K562 (cell line): ENCODE measurements around the gene MRPL27. TPM values are rescaled to one million over a fixed set of nuclear protein-coding genes. Genes with fewer than 3 reads are reported as not detected.
A peak's percentile ranks its signal among the peaks of the same experiment; 100 is the strongest.

Source experiments
- ATAC-seq: fragments of 200-7000 bp; cut with Tn5 transposase; 3 replicates; pipeline ENCODE4 v1.9.1; 2020; ENCODE audit warnings: moderate library complexity
- BruUV-seq: library from RNA; stranded (reverse); fragments of 400-500 nt; replicated peaks from 2 replicates; lab custom pipeline; 2021; lab: Mats Ljungman, UMichigan
- CTCF ChIA-PET: fragments of 300-600 bp; formaldehyde crosslinking; extraction: SDS; loops from one replicate; lab custom pipeline; 2021; ENCODE audit warnings: low intra/inter-chr PET ratio; lab: Yijun Ruan, JAX
- POLR2A ChIA-PET: fragments of 300-600, 350-650 bp; sonication (Branson Sonifier 250); formaldehyde crosslinking; extraction: SDS; loops from one replicate; lab custom pipeline; 2021; ENCODE audit warnings: antibody characterized with exemption, inconsistent platforms; lab: Yijun Ruan, JAX
- DNase-seq, 4 experiments: peaks; one replicate each; pipeline versions ENCODE4 v3.0.0 to v3.0.0-alpha.2; 2011 to 2018; ENCODE audit warnings: low spot score in 3 of 4, mixed read lengths in 3 of 4; ENCODE audit errors: extremely low read depth in 1 of 4
- FAIRE-seq: peaks from 2 replicates; lab custom pipeline; 2011; peaks lifted over from hg19 to GRCh38; lab: Jason Lieb, UNC
- H2AFZ ChIP-seq: 2 replicates; pipeline ENCODE4 v1.6.0; 2011; ENCODE audit warnings: low read depth, low read length, control low read depth, inconsistent platforms
- H3K27ac ChIP-seq: fragments of 200-600 bp; 3 replicates; pipeline ENCODE4 v1.8.0; 2011; ENCODE audit warnings: low read depth, mild to moderate bottlenecking, control low read depth, inconsistent platforms, low read length, moderate library complexity, mixed read lengths; ENCODE audit errors: extremely low read depth
- H3K27me3 ChIP-seq, 2 experiments: fragments of 300-600 bp in 1 of 2; 2 replicates in 1 of 2; 3 replicates in 1 of 2; pipeline versions ENCODE4 v1.6.0 to v1.8.0; 2011; ENCODE audit warnings: inconsistent platforms in 2 of 2, low read length in 2 of 2, mild to moderate bottlenecking in 1 of 2, mixed read lengths in 1 of 2, moderate library complexity in 1 of 2; ENCODE audit not compliant: control insufficient read depth in 2 of 2, insufficient read depth in 2 of 2
- H3K36me3 ChIP-seq: fragments of 300-600 bp; 3 replicates; pipeline ENCODE4 v1.8.0; 2011; ENCODE audit warnings: mild to moderate bottlenecking, low read length, inconsistent platforms; ENCODE audit not compliant: control insufficient read depth, insufficient read depth
- H3K4me1 ChIP-seq, 2 experiments: fragments of 200-600 bp in 1 of 2; replicated peaks in 1 of 2; 2 replicates in 1 of 2; 3 replicates in 1 of 2; pipeline versions ENCODE4 v1.5.1 to v1.8.0; 2011; ENCODE audit warnings: inconsistent platforms in 2 of 2, low read length in 2 of 2, mild to moderate bottlenecking in 1 of 2, mixed read lengths in 1 of 2, moderate library complexity in 1 of 2; ENCODE audit not compliant: control insufficient read depth in 2 of 2, insufficient read depth in 2 of 2
- H3K4me2 ChIP-seq: 2 replicates; pipeline ENCODE4 v1.6.1; 2011; ENCODE audit warnings: low read length, control low read depth, inconsistent platforms, mixed read lengths; ENCODE audit not compliant: insufficient read depth
- H3K4me3 ChIP-seq: fragments of 200-600 bp; sonication (generic), shearing (Covaris generic); 2 replicates; pipeline ENCODE4 v1.5.1; 2016; ENCODE audit warnings: control low read depth, inconsistent platforms
- H3K79me2 ChIP-seq: fragments of 200-600 bp; 3 replicates; pipeline ENCODE4 v1.8.0; 2011; ENCODE audit warnings: low read length, inconsistent platforms; ENCODE audit not compliant: control insufficient read depth, insufficient read depth
- H3K9ac ChIP-seq, 2 experiments: 2 replicates each; pipeline versions ENCODE4 v1.6.0 to v1.6.1; 2011; ENCODE audit warnings: low read depth in 2 of 2, low read length in 2 of 2, control low read depth in 1 of 2, inconsistent platforms in 1 of 2, mild to moderate bottlenecking in 1 of 2, mixed read lengths in 1 of 2; ENCODE audit not compliant: insufficient read depth in 1 of 2
- H3K9me1 ChIP-seq: one replicate; pipeline ENCODE4 v1.6.0; 2011; ENCODE audit warnings: inconsistent platforms, mild to moderate bottlenecking, low read length, moderate library complexity; ENCODE audit not compliant: control insufficient read depth, insufficient read depth
- H3K9me3 ChIP-seq: replicated peaks from 2 replicates; pipeline ENCODE4 v1.5.1; 2011; ENCODE audit warnings: low read depth, low read length, inconsistent platforms; ENCODE audit not compliant: control insufficient read depth, insufficient read depth
- H4K20me1 ChIP-seq: replicated peaks from 2 replicates; pipeline ENCODE4 v1.6.1; 2011; ENCODE audit warnings: low read length, inconsistent platforms, mixed read lengths; ENCODE audit not compliant: control insufficient read depth, insufficient read depth
- GATAD2A ChIP-seq: fragments of 450-650 bp; IDR thresholded peaks from 2 replicates; pipeline ENCODE4 v1.6.1; 2017
- GTF2F1 ChIP-seq: IDR thresholded peaks from 2 replicates; pipeline ENCODE4 v1.6.1; 2011; ENCODE audit warnings: low read depth, low read length, improper control_type of control experiment
- POLR2H ChIP-seq: IDR thresholded peaks from 2 replicates; pipeline ENCODE4 v1.6.1; 2016; ENCODE audit warnings: missing genetic modification characterization, low read depth, mild to moderate bottlenecking, control low read depth, missing compliant biosample characterization, moderate library complexity
- SMAD1 ChIP-seq: fragments of 150-350 bp; IDR thresholded peaks from 2 replicates; pipeline ENCODE4 v1.6.1; 2014; ENCODE audit warnings: low read length, low read depth; ENCODE audit not compliant: partially characterized antibody
- ZKSCAN1 ChIP-seq: fragments of 150-350 bp; IDR thresholded peaks from 2 replicates; pipeline ENCODE4 v1.6.1; 2016; ENCODE audit warnings: low read depth, low read length
- ZNF644 ChIP-seq: fragments of 200-800 bp; sonication (Bioruptor generic); IDR thresholded peaks from 2 replicates; pipeline ENCODE4 v1.6.1; 2016; ENCODE audit warnings: low read depth, missing genetic modification characterization, missing compliant biosample characterization
- ZNF79 ChIP-seq: fragments of 250-450 bp; sonication (Bioruptor Pico); IDR thresholded peaks from 2 replicates; pipeline ENCODE4 v1.4.0; 2020; ENCODE audit warnings: low read depth, mild to moderate bottlenecking, moderate library complexity
- WGBS: fragments of 100-300 bp; shearing (Covaris generic); methylation state at CpG from one replicate; pipeline ENCODE4 v1.1.6; 2016; ENCODE audit warnings: low coverage, mixed read lengths; ENCODE audit not compliant: insufficient coverage; ENCODE audit errors: missing lambda C conversion rate; 5-methylcytosine and 5-hydroxymethylcytosine counted together
- in situ Hi-C: fragments of 300-500 bp; cut with MboI; formaldehyde crosslinking; loops from 4 replicates; pipeline ENCODE4 v1.15.0; 2018; ENCODE audit warnings: inconsistent platforms, mixed read lengths
- intact Hi-C: fragments of 100-400 bp; cut with micrococcal nuclease; formaldehyde crosslinking; loops from 2 replicates; pipeline ENCODE4 v1.14.2; 2022
- polyA plus RNA-seq, 8 experiments: library from polyadenylated mRNA; depleted of rRNA in 4 of 8; stranded (reverse) in 5 of 8; unstranded in 3 of 8; fragments of >200 nt; fragmentation: Nextera tagmentation in 2 of 8; fragmentation: Illumina TruSeq in 1 of 8; extraction: Ambion mirVana in 2 of 8; extraction: Trizol in 1 of 8; gene quantifications; 2 replicates each; pipeline versions ENCODE4 v1.2.1 to v1.2.3, GENCODE V29; 2011 to 2014; ENCODE audit warnings: inconsistent platforms in 1 of 8, missing spikeins in 1 of 8
- total RNA-seq, 7 experiments: library from RNA; depleted of rRNA in 6 of 7; stranded (reverse); fragments of >200 nt in 6 of 7; fragmentation: Illumina TruSeq in 2 of 7; extraction: Trizol in 2 of 7; gene quantifications; 2 replicates each; pipeline versions ENCODE4 v1.2.1 to v1.2.3, GENCODE V29; 2011 to 2021; ENCODE audit warnings: low replicate concordance in 1 of 7
- TF ChIP-seq, protein P1 (sequence below): fragments of 450-650 bp; IDR thresholded peaks from 2 replicates; pipeline ENCODE4 v1.6.1; 2017; ENCODE audit warnings: mild to moderate bottlenecking, moderate library complexity

MRPL27 gene
- total and polyA plus RNA-seq, 9 of the 15 experiments (the other 6 are each of a cell fraction or from before 2014, with no cell fraction given), result 96.3 to 401 (median 142) TPM

DNA sequence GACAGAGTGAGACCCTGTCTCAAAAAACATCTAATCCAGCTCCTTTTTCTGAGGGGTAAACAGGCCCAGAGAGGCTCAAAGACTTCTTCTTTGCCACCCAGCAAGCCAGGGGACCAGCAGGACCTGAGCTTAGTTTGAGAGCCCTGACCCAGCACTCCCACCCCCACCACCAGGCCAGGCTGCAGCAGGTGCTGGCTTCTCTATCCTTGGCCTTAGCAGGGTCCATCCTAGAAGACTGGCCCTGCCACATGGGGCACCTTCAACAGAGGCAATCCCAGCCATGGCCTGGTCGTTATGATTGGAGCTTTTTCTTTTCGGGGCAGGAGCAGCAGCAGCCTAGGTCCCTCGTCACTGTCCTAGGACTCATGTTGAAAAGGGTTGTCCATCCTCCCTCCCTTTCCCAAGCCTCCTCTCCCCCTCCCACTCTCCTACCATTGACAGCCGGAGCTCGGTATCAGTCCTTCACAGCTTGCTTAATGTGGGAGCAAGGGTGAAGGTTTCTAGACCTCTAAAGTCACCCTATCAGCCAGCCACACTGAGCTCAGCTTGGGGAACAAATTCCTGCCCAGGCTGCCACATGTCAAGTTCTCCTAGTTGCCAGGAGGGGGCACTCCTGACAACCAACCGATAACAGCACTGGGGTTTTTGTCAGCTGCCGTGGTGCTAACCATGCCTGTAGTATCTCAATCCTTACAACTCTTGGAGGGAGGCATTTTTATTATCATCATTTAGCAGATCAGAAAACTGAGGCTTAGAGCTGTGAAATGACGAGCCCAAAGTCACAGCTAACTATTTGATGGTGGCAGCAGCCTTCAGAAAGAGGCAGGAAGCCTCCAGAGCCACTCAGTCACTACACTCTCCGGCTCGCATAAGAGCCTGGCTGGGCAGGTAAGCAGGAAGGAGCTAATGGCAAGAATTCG, 11.2 kb downstream of the MRPL27 start (continued):
- no peak for TF ChIP-seq POLR2H (tag)
- TF ChIP-seq ZNF644 (tag), result no peak
- no peak; the same call in 1 of the 2 replicates for TF ChIP-seq GATAD2A
- TF ChIP-seq SMAD1, result peak; percentile 45
- no peak for TF ChIP-seq GTF2F1
- TF ChIP-seq, all 486 proteins: peak for 115

DNA sequence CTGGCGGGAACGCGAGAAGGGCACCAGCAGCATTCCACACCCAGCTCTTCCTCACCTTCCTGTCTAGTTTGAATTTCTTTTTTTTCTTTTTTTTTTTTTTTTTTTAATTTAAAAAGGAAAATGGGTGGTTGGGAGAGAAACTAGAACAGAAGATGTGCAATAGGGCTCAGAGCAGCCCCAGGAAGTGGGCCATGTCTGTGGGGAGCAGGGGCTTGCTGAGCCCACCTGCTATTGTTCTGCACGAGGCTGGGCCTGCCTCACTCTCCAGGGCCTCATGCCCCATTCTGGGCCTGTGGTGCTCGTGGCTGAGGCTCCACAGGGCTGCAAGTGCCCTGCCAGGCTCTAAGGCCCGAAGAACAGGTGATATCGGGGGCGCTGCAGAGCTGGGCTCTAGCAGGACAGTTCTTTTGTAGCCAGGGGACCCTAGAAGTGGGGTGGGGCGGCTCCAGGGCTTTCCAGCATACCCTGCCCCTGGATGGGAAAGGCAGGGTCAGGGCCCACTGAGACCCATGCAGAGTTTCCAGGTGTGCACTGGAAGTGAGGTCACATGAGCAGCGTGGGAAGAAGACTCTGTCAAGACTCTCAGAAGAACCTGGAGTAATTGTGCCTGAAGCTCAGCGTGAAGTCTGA, 12.4 kb downstream of the MRPL27 start:
- peaks cover 10% of the 10 kb centered on the region for H4K20me1 ChIP-seq
- in situ Hi-C loops, result no loop called here
- no peak overlapping the region for H2AFZ ChIP-seq
- TF ChIP-seq ZNF79 (CRISPR knock-in tag) (no peak), ZKSCAN1 (no peak)
- TF ChIP-seq, protein P1, sequence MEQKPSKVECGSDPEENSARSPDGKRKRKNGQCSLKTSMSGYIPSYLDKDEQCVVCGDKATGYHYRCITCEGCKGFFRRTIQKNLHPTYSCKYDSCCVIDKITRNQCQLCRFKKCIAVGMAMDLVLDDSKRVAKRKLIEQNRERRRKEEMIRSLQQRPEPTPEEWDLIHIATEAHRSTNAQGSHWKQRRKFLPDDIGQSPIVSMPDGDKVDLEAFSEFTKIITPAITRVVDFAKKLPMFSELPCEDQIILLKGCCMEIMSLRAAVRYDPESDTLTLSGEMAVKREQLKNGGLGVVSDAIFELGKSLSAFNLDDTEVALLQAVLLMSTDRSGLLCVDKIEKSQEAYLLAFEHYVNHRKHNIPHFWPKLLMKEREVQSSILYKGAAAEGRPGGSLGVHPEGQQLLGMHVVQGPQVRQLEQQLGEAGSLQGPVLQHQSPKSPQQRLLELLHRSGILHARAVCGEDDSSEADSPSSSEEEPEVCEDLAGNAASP, result no peak
- TF ChIP-seq, all 486 proteins: peak for 0
- POLR2A ChIA-PET, result interaction anchor here (0.7 to 3.5 kb wide), 4 partner anchors 11 to 151 kb away, joined by 3 to 22 read pairs (median 4); partner anchors contain the start of gene LRRC59
- Histone ChIP-seq H3K36me3 (peaks cover 59% of the 10 kb centered on the region; the same call in 2 of the 3 replicates), H3K79me2 (no peaks in the 10 kb centered on the region; the same call in 2 of the 3 replicates), H3K4me1 (peaks cover 17 to 39% of the 10 kb centered on the region in 2 experiments), H3K9me1 (no peaks in the 10 kb centered on the region), H3K27me3 (no peaks in the 10 kb centered on the region), H3K4me2 (no peak overlapping the region), H3K4me3 (no peak overlapping the region), H3K9me3 (no peaks in the 10 kb centered on the region), H3K27ac (no peak overlapping the region), H3K9ac (peak overlapping the region in 1 of 2 experiments; percentile 55; a peak in 1 of 4 replicates)
- ATAC-seq, result no peak
- intact Hi-C loops, result no loop called here
- DNase-seq, result no peak
- 85% methylated on average over 7 of the region's 11 CpGs for WGBS
- CTCF ChIA-PET, result interaction anchor here (0.7 to 2.7 kb wide), 4 partner anchors 22 to 161 kb away, joined by 3 to 17 read pairs (median 4); no protein-coding TSS in a partner anchor
- no peak for FAIRE-seq
- TSS peak; percentile 40 for BruUV-seq
